CD14-positive monocyte (primary cell): ENCODE measurements around the gene PTPRD. TPM values are rescaled to one million over a fixed set of nuclear protein-coding genes. Genes with fewer than 3 reads are reported as not detected.
A peak's percentile ranks its signal among the peaks of the same experiment; 100 is the strongest.

Experiments used
- DNase-seq, 3 donors: peaks; one replicate each; pipeline ENCODE4 v3.0.0-alpha.2; 2011 to 2022
- H2AFZ ChIP-seq: 2 replicates; pipeline ENCODE4 v1.6.0; 2012; ENCODE audit warnings: mild to moderate bottlenecking, low read depth, low read length, inconsistent platforms; ENCODE audit not compliant: insufficient read depth, poor library complexity, severe bottlenecking
- H3K27ac ChIP-seq, 2 donors: 1 replicate in 1 of 2; 2 replicates in 1 of 2; pipeline ENCODE4 v1.5.1; 2012 to 2013; ENCODE audit warnings: low read length in 2 of 2, control low read depth in 1 of 2, inconsistent platforms in 1 of 2, low read depth in 1 of 2, mild to moderate bottlenecking in 1 of 2
- H3K27me3 ChIP-seq, 2 donors: one replicate each; pipeline versions ENCODE4 v1.6.0 to v1.6.1; 2011 to 2013; ENCODE audit warnings: low read length in 2 of 2; ENCODE audit not compliant: control insufficient read depth in 2 of 2, insufficient read depth in 2 of 2
- H3K36me3 ChIP-seq, 2 donors: replicated peaks in 1 of 2; 1 replicate in 1 of 2; 2 replicates in 1 of 2; pipeline versions ENCODE4 v1.5.1 to v1.6.1; 2012 to 2013; ENCODE audit warnings: low read length in 2 of 2, control low read depth in 1 of 2, inconsistent platforms in 1 of 2, mild to moderate bottlenecking in 1 of 2; ENCODE audit not compliant: insufficient read depth in 2 of 2, control insufficient read depth in 1 of 2
- H3K4me1 ChIP-seq, 2 donors: 1 replicate in 1 of 2; 2 replicates in 1 of 2; pipeline versions ENCODE4 v1.5.1 to v1.6.1; 2012 to 2013; ENCODE audit warnings: low read length in 2 of 2, control low read depth in 1 of 2, inconsistent platforms in 1 of 2, mild to moderate bottlenecking in 1 of 2, moderate library complexity in 1 of 2; ENCODE audit not compliant: insufficient read depth in 2 of 2, control insufficient read depth in 1 of 2
- H3K4me2 ChIP-seq: replicated peaks from 2 replicates; pipeline ENCODE3; 2012; ENCODE audit warnings: low read length, moderate library complexity, mild to moderate bottlenecking; ENCODE audit not compliant: poor library complexity, severe bottlenecking; ENCODE audit errors: extremely low read depth
- H3K4me3 ChIP-seq, 3 experiments: fragments of 200-600 bp in 1 of 3; sonication (generic) in 1 of 3; replicated peaks in 1 of 3; 1 replicate in 2 of 3; 2 replicates in 1 of 3; pipeline ENCODE4 v1.5.1; 2011 to 2013; ENCODE audit warnings: low read length in 3 of 3, mild to moderate bottlenecking in 3 of 3, control low read depth in 2 of 3, low read depth in 2 of 3, inconsistent platforms in 1 of 3, moderate library complexity in 1 of 3
- H3K79me2 ChIP-seq: 2 replicates; pipeline ENCODE4 v1.6.0; 2012; ENCODE audit warnings: mild to moderate bottlenecking, control low read depth, inconsistent platforms, low read length, moderate library complexity; ENCODE audit not compliant: insufficient read depth
- H3K9ac ChIP-seq: 2 replicates; pipeline ENCODE4 v1.6.0; 2017; ENCODE audit warnings: low read length, mild to moderate bottlenecking; ENCODE audit not compliant: insufficient read depth, poor library complexity, severe bottlenecking
- H3K9me3 ChIP-seq, 2 donors: replicated peaks in 1 of 2; 1 replicate in 1 of 2; 2 replicates in 1 of 2; pipeline versions ENCODE4 v1.5.1 to v1.6.1; 2012 to 2013; ENCODE audit warnings: low read length in 2 of 2, control low read depth in 1 of 2; ENCODE audit not compliant: control insufficient read depth in 1 of 2, insufficient read depth in 1 of 2
- H4K20me1 ChIP-seq: 2 replicates; pipeline ENCODE4 v1.6.0; 2012; ENCODE audit warnings: mild to moderate bottlenecking, low read length, control low read depth, moderate library complexity; ENCODE audit not compliant: insufficient read depth
- H3K27ac Mint-ChIP-seq, 7 donors: one replicate each; pipeline ENCODE4 v1.8.0; 2020; ENCODE audit warnings: mild to moderate bottlenecking in 7 of 7, mixed read lengths in 7 of 7, moderate library complexity in 6 of 7, inconsistent platforms in 2 of 7
- H3K27me3 Mint-ChIP-seq, 3 donors: one replicate each; pipeline ENCODE4 v1.8.0; 2021 to 2022; ENCODE audit warnings: low read depth in 3 of 3, mild to moderate bottlenecking in 3 of 3, mixed read lengths in 3 of 3, moderate library complexity in 3 of 3, inconsistent platforms in 1 of 3
- H3K36me3 Mint-ChIP-seq, 2 donors: one replicate each; pipeline ENCODE4 v1.8.0; 2020; ENCODE audit warnings: mixed read lengths in 2 of 2, inconsistent platforms in 1 of 2, mild to moderate bottlenecking in 1 of 2
- H3K4me1 Mint-ChIP-seq: one replicate; pipeline ENCODE4 v1.8.0; 2020; ENCODE audit warnings: mild to moderate bottlenecking, mixed read lengths
- H3K4me3 Mint-ChIP-seq, 2 donors: one replicate each; pipeline ENCODE4 v1.8.0; 2020; ENCODE audit warnings: mild to moderate bottlenecking in 2 of 2, mixed read lengths in 2 of 2, moderate library complexity in 1 of 2
- H3K9me3 Mint-ChIP-seq, 7 donors: one replicate each; pipeline ENCODE4 v1.8.0; 2020 to 2022; ENCODE audit warnings: mixed read lengths in 7 of 7, mild to moderate bottlenecking in 6 of 7, moderate library complexity in 6 of 7, inconsistent platforms in 2 of 7
- intact Hi-C, 2 donors: fragments of 100-400 bp; cut with micrococcal nuclease; formaldehyde crosslinking; loops; one replicate each; pipeline versions ENCODE4 v1.15.0 to v1.15.1; 2023
- polyA plus RNA-seq, 3 donors: library from polyadenylated mRNA; depleted of rRNA in 1 of 3; unstranded in 2 of 3; stranded (reverse) in 1 of 3; fragments of 300-500 nt in 2 of 3; fragments of >200 nt in 1 of 3; fragmentation: Illumina TruSeq in 2 of 3; gene quantifications; 1 replicate in 2 of 3; 2 replicates in 1 of 3; pipeline ENCODE4 v1.2.3, GENCODE V29; 2012 to 2021
- TF ChIP-seq, protein P1 (sequence below): fragments of 200-600 bp; IDR thresholded peaks from one replicate; pipeline ENCODE4 v1.8.0; 2022; ENCODE audit warnings: antibody characterized with exemption, mild to moderate bottlenecking

Gene PTPRD
- polyA plus RNA-seq, 3 donors = not detected

DNA sequence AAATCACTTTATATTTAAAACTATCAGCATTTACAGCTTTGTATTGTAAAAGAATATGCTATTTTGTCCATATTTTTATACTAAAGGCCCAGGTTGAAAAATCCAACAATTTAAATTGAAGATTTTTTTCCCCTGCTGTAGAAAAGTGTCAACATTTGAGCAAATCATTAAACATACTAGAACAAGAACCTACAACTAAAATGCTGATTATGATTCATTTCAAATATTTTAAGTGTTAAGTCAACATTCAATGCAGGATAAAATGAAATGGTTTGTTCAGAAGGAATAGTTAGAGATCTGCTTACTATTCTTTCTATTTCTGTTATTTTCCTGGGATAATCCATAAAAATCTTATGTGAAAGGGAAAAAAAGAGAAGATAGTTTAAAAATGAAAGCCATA is 1946.7 kb downstream of the PTPRD start:
- no peak overlapping the region for H3K4me3 Mint-ChIP-seq
- intact Hi-C loops = no loop called here
- H3K9me3 ChIP-seq = no peaks in the 10 kb centered on the region
- no peaks in the 10 kb centered on the region for H3K36me3 Mint-ChIP-seq
- peaks cover 6% of the 10 kb centered on the region for H3K4me1 Mint-ChIP-seq
- no peaks in the 10 kb centered on the region for H3K79me2 ChIP-seq
- no peak for DNase-seq
- H3K4me3 ChIP-seq = no peak overlapping the region
- H3K9me3 Mint-ChIP-seq = peaks cover 0 to 3% (median 0%) of the 10 kb centered on the region in 7 donors
- H2AFZ ChIP-seq = no peak overlapping the region
- H3K9ac ChIP-seq = no peak overlapping the region
- H3K4me1 ChIP-seq = peaks cover under 1 to 2% of the 10 kb centered on the region in 2 donors
- TF ChIP-seq, protein P1, sequence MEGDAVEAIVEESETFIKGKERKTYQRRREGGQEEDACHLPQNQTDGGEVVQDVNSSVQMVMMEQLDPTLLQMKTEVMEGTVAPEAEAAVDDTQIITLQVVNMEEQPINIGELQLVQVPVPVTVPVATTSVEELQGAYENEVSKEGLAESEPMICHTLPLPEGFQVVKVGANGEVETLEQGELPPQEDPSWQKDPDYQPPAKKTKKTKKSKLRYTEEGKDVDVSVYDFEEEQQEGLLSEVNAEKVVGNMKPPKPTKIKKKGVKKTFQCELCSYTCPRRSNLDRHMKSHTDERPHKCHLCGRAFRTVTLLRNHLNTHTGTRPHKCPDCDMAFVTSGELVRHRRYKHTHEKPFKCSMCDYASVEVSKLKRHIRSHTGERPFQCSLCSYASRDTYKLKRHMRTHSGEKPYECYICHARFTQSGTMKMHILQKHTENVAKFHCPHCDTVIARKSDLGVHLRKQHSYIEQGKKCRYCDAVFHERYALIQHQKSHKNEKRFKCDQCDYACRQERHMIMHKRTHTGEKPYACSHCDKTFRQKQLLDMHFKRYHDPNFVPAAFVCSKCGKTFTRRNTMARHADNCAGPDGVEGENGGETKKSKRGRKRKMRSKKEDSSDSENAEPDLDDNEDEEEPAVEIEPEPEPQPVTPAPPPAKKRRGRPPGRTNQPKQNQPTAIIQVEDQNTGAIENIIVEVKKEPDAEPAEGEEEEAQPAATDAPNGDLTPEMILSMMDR = no peak
- peaks cover 0 to 2% (median 0%) of the 10 kb centered on the region in 3 donors for H3K27me3 Mint-ChIP-seq
- no peaks in the 10 kb centered on the region for H4K20me1 ChIP-seq
- no peak overlapping the region for H3K27ac Mint-ChIP-seq
- H3K4me2 ChIP-seq = no peak overlapping the region
- H3K27me3 ChIP-seq = no peaks in the 10 kb centered on the region
- no peaks in the 10 kb centered on the region for H3K36me3 ChIP-seq
- H3K27ac ChIP-seq = no peak overlapping the region

DNA sequence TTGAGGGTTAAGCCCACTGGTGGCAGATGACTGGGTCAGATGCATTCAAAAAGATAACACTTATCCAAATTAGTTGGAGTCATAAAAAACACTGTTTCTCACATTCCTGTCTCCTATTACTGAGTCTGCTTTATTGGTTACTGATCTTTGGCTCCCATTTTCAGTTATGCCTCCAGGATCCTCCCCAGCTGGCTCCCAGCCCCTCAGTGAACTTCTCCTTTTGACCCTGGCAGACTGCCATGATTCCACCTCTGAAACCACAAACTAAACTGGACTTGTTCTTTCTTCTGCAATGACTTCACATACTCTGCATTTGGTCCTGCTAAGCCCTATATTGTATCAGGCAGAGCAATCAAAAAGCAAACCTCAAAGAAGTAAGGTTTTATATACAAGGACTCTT is 1952.4 kb downstream of the PTPRD start:
- Histone ChIP-seq H3K79me2 (no peaks in the 10 kb centered on the region), H3K9ac (no peak overlapping the region), H3K9me3 (no peaks in the 10 kb centered on the region), H2AFZ (no peak overlapping the region), H3K4me2 (peak overlapping the region; percentile 33), H3K27me3 (no peaks in the 10 kb centered on the region), H3K36me3 (no peaks in the 10 kb centered on the region), H4K20me1 (no peaks in the 10 kb centered on the region), H3K4me3 (peak overlapping the region in 1 of 3 experiments; percentile 33), H3K27ac (no peak overlapping the region), H3K4me1 (peaks cover 10 to 14% of the 10 kb centered on the region in 2 donors)
- H3K4me1 Mint-ChIP-seq = peaks cover 21% of the 10 kb centered on the region
- H3K36me3 Mint-ChIP-seq = no peaks in the 10 kb centered on the region
- H3K9me3 Mint-ChIP-seq = peaks cover 0 to 5% (median 2%) of the 10 kb centered on the region in 7 donors
- peak overlapping the region; percentile 16 to 85 for H3K4me3 Mint-ChIP-seq
- H3K27me3 Mint-ChIP-seq = peaks cover 0 to 5% (median 3%) of the 10 kb centered on the region in 3 donors
- intact Hi-C loops = no loop called here
- peak overlapping the region in 1 of 7 donors; percentile 49 for H3K27ac Mint-ChIP-seq
- DNase-seq = peak; percentile 46 to 67 (median 62)
- TF ChIP-seq, protein P1 = no peak
